Uterus (tissue), 4 donors: ENCODE data around the gene GAS5. TPM values are rescaled to one million over a fixed set of nuclear protein-coding genes. Genes with fewer than 3 reads are reported as not detected.

Experiments used
- DNase-seq, 2 donors: peaks; one replicate each; pipeline ENCODE4 v3.0.0-alpha.2; 2019 to 2020
- H3K27ac ChIP-seq, 2 donors: fragments of 200-600 bp; sonication (generic); 1 replicate in 1 of 2; 2 replicates in 1 of 2; pipeline ENCODE4 v1.5.1; 2016 to 2018
- H3K27me3 ChIP-seq, 2 donors: fragments of 200-600 bp; sonication (generic); one replicate each; pipeline ENCODE4 v1.5.1; 2018 to 2019; ENCODE audit warnings: control low read depth in 1 of 2
- H3K36me3 ChIP-seq, 2 donors: fragments of 200-600 bp; sonication (generic); one replicate each; pipeline ENCODE4 v1.5.1; 2019; ENCODE audit warnings: control low read depth in 1 of 2
- H3K4me1 ChIP-seq, 2 donors: fragments of 200-600 bp; sonication (generic); one replicate each; pipeline ENCODE4 v1.5.1; 2018 to 2019; ENCODE audit warnings: control low read depth in 1 of 2
- H3K4me3 ChIP-seq, 2 donors: fragments of 200-600 bp; sonication (generic); 1 replicate in 1 of 2; 2 replicates in 1 of 2; pipeline ENCODE4 v1.5.1; 2018 to 2019; ENCODE audit warnings: mild to moderate bottlenecking in 1 of 2
- H3K9me3 ChIP-seq, 2 donors: fragments of 200-600 bp; sonication (generic); one replicate each; pipeline ENCODE4 v1.5.1; 2019; ENCODE audit warnings: control low read depth in 1 of 2
- CTCF ChIP-seq, 4 experiments: fragments of 200-600 bp in 2 of 4; fragments of 450-650 bp in 2 of 4; sonication (generic) in 2 of 4; IDR thresholded peaks; one replicate each; pipeline ENCODE4 v1.5.1; 2016 to 2019; ENCODE audit warnings: antibody characterized with exemption in 4 of 4, mild to moderate bottlenecking in 2 of 4, moderate library complexity in 1 of 4
- POLR2A ChIP-seq, 2 donors: fragments of 450-650 bp; IDR thresholded peaks; one replicate each; pipeline ENCODE4 v1.6.1; 2016; ENCODE audit warnings: antibody characterized with exemption in 2 of 2, mild to moderate bottlenecking in 1 of 2, moderate library complexity in 1 of 2
- intact Hi-C: fragments of 100-400 bp; cut with DNase I; formaldehyde crosslinking; loops from one replicate; pipeline ENCODE4 v1.15.1; 2023; ENCODE audit warnings: low total_unique reads
- total RNA-seq, 4 donors: library from RNA; depleted of rRNA in 3 of 4; stranded (reverse); fragments of >200 nt in 3 of 4; gene quantifications; one replicate each; pipeline versions ENCODE4 v1.1.0 to v1.2.4, GENCODE V29; 2014 to 2023
- donor health status: DM: yes; HTN: yes; CAD: no.

GAS5 gene
- total RNA-seq, 4 donors from 2014 or later = 566 to 2,222 (median 828) TPM

GRCh38 chr1:173823781-173824314, 43.9 kb downstream of the GAS5 start:
- Histone ChIP-seq H3K27ac (peak overlapping the region; percentile 95 to 98), H3K27me3 (no peaks in the 10 kb centered on the region), H3K36me3 (no peaks in the 10 kb centered on the region), H3K4me1 (no peaks in the 10 kb centered on the region), H3K9me3 (no peaks in the 10 kb centered on the region), H3K4me3 (peak overlapping the region; percentile 77 to 81)
- TF ChIP-seq POLR2A (IDR thresholded peaks at IDR 0.05) (no peak), CTCF (IDR thresholded peaks at IDR 0.05) (no peak)
- no peak for DNase-seq
- intact Hi-C loops = loop anchor here (10.0 kb wide), 1 partner anchor 399 kb away; no protein-coding TSS in a partner anchor

- no peak overlapping the region for H3K4me3 ChIP-seq
- H3K27ac ChIP-seq = no peak overlapping the region
- no peaks in the 10 kb centered on the region for H3K4me1 ChIP-seq
- no peaks in the 10 kb centered on the region for H3K27me3 ChIP-seq
- no peaks in the 10 kb centered on the region for H3K9me3 ChIP-seq
- intact Hi-C loops = loop anchor here (10.0 kb wide), 1 partner anchor 397 kb away; no protein-coding TSS in a partner anchor
- TF ChIP-seq CTCF (IDR thresholded peaks at IDR 0.05) (no peak), POLR2A (IDR thresholded peaks at IDR 0.05) (no peak)
- H3K36me3 ChIP-seq = no peaks in the 10 kb centered on the region
- no peak for DNase-seq
These were observed 46.1 kb downstream of the GAS5 start for GRCh38 chr1:173821680-173822079.

- Histone ChIP-seq H3K9me3 (no peaks in the 10 kb centered on the region), H3K36me3 (no peaks in the 10 kb centered on the region), H3K4me3 (no peak overlapping the region), H3K27me3 (no peaks in the 10 kb centered on the region), H3K27ac (no peak overlapping the region), H3K4me1 (no peaks in the 10 kb centered on the region)
- no peak for TF ChIP-seq CTCF (IDR thresholded peaks at IDR 0.05)
- no peak for DNase-seq
- intact Hi-C loops = no loop called here
These were observed 49.3 kb downstream of the GAS5 start for GRCh38 chr1:173818459-173818858.

Other genes starting within 250 kb of the GAS5 start
- gene TEX50, start 232.7 kb downstream of the GAS5 start, total RNA-seq = not detected
- gene ANKRD45, start 198.1 kb downstream of the GAS5 start, total RNA-seq = 10 to 100 TPM in 1 of 4 donors, 1 to 10 TPM in 1, under 1 TPM in 1, not detected in 1; 0.51 to 10.2 (median 2.8) TPM
- 10 to 100 TPM in 3 of 4 donors, 1 to 10 TPM in 1; 7.2 to 82.6 (median 51.9) TPM for gene KLHL20, start 153.0 kb downstream of the GAS5 start, total RNA-seq
- 10 to 100 TPM in 3 of 4 donors, 1 to 10 TPM in 1; 4.1 to 20.0 (median 12.7) TPM for gene DARS2, start 43.3 kb downstream of the GAS5 start, total RNA-seq
- gene CENPL, start 43.1 kb downstream of the GAS5 start, total RNA-seq = 10 to 100 TPM in 1 of 4 donors, 1 to 10 TPM in 1, under 1 TPM in 1, not detected in 1; 0.51 to 24.2 (median 4.7) TPM
- 10 to 100 TPM in 2 of 4 donors, 1 to 10 TPM in 2; 7.1 to 31.3 (median 11.2) TPM for gene ZBTB37, start 391 bp upstream of the GAS5 start, total RNA-seq
- gene SERPINC1, start 49.3 kb upstream of the GAS5 start, total RNA-seq = 1 to 10 TPM in 1 of 4 donors, not detected in 3; 1.0 TPM
- 10 to 100 TPM; 15.9 to 45.7 (median 32.7) TPM for gene RC3H1, start 154.4 kb upstream of the GAS5 start, total RNA-seq